DND-41 (cell line): ENCODE measurements around the gene HEG1.

Experiments used
- EZH2 ChIP-seq: IDR thresholded peaks from 3 replicates; pipeline ENCODE4 v1.6.1; 2012; ENCODE audit warnings: borderline replicate concordance, low read depth, mild to moderate bottlenecking, moderate library complexity, low read length, inconsistent platforms; ENCODE audit not compliant: severe bottlenecking
- TF ChIP-seq, protein P1 (sequence below): IDR thresholded peaks from 2 replicates; pipeline ENCODE4 v1.5.1; 2012; ENCODE audit warnings: borderline replicate concordance, low read length, moderate library complexity, mild to moderate bottlenecking; ENCODE audit not compliant: poor library complexity, severe bottlenecking; ENCODE audit errors: extremely low read depth

DNA sequence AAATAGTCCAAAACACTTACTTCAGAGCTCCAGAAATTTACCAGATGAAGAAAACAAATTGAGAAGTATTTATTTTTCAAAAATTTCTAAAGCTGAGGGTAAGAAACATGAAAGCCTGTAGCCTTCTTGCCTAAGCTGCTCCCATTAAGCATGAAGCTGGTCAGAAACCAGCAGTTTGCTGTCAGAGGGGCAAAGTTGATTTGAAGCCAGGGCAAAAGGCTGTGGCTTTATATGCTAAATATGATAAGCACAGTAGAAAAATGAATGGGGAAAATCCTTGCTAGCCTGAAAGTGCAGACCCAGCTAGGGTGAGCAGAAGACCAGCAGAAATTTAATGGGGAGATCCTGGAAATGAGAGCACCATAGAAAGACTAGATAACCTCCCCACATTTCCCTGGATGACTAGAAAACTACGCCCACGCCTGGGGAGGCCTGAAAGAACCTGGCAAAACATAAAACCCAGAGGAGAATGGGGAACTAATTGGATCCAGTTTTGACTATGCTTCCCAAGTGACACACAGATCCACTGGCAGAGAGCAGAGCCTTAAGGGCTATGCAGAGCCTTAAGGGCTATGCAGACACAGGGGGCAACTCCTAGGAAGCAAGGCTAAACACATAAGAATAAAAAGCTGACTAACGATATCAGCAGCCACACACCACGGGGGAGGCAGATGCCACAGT is 43.0 kb upstream of the HEG1 start:
- TF ChIP-seq, protein P1, sequence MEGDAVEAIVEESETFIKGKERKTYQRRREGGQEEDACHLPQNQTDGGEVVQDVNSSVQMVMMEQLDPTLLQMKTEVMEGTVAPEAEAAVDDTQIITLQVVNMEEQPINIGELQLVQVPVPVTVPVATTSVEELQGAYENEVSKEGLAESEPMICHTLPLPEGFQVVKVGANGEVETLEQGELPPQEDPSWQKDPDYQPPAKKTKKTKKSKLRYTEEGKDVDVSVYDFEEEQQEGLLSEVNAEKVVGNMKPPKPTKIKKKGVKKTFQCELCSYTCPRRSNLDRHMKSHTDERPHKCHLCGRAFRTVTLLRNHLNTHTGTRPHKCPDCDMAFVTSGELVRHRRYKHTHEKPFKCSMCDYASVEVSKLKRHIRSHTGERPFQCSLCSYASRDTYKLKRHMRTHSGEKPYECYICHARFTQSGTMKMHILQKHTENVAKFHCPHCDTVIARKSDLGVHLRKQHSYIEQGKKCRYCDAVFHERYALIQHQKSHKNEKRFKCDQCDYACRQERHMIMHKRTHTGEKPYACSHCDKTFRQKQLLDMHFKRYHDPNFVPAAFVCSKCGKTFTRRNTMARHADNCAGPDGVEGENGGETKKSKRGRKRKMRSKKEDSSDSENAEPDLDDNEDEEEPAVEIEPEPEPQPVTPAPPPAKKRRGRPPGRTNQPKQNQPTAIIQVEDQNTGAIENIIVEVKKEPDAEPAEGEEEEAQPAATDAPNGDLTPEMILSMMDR = no peak
- no peak for TF ChIP-seq EZH2
